HG02885 (cell line): ENCODE measurements around the gene ARHGEF4.

ENCODE experiments used
- ATAC-seq: cut with Tn5 transposase; IDR thresholded peaks from one replicate; pipeline ENCODE4 v1.9.1; 2021; ENCODE audit warnings: mild to moderate bottlenecking; ENCODE audit not compliant: unreplicated experiment, poor library complexity

Gene ARHGEF4

DNA sequence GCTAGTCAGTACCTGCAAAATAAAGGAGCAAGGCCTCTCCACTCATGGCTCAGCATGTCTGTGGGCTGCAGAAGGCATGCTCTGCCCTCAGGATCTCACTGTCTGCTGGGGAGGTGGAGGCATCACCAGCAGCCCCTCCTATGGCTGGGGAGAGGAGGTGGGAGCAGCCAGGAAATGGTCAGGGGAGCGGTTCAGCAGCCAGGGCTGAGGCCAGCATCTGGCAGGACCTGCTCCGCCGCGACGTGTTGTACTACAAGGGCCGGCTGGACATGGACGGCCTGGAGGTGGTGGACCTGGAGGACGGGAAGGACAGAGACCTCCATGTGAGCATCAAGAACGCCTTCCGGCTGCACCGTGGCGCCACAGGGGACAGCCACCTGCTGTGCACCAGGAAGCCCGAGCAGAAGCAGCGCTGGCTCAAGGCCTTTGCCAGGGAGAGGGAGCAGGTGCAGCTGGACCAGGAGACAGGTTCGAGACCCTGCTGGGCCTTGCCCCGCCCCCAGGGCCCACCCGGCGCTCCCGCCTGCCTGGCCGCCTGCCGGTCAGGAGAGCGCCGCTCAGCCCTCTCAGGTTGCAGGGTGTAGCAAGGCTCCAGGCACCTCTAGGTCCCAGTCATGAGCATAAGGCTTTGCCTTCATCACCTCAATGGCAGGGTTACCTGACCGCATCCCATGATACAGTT lies 207.5 kb downstream of the ARHGEF4 start:
- no peak for ATAC-seq

DNA sequence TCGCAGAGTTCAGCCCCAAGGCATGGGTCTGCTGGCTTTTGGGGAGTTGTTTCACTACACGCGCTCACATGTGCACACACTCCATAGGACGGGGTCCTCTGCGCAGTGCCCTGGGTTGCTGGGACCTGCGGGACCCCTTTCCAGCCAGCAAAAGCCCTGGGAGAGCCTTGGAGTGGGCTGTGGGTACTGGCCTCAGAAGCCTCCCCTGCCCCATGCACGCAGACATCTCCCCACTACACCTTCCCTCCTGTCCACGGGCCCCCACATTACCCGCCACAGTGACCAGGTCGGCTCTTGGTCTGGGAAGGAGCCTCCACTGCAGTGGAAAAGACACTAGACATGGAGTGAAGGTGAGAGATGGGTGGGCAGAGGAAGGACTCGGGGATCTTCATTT lies 208.0 kb downstream of the ARHGEF4 start:
- no peak for ATAC-seq

DNA sequence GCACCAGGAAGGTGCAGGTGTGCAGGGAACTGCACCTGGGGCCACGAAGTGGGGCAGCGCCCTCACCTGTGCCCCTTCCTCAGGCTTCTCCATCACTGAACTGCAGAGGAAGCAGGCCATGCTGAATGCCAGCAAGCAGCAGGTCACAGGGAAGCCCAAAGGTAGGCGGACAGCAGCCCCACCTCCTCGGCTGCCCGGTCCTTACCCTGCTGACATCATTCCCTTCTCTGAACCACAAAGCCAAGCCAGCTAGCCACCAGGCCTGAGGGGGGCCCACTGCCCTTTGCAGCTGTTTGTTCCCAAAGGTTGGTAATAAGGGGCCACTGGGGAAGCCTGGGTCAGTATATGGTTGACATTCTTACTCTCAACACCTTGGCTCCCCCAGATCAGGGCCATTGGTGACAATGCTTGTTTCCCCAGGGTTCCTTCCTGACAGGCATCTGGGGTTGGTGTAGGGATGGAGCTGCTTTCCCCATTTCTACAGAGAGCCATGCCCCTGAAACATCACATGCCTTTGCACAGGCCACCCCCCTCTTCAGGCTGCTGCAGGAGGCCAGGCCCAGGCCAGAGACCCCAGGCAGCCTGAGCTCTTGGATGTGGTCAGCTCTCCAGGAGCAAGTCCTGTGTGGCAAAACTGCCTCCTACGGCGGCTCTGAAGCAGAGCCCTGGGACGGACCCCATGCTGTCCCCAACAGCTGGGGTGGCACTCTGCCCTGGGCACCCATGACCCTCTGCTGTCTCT lies 208.7 kb downstream of the ARHGEF4 start:
- ATAC-seq = no peak

DNA sequence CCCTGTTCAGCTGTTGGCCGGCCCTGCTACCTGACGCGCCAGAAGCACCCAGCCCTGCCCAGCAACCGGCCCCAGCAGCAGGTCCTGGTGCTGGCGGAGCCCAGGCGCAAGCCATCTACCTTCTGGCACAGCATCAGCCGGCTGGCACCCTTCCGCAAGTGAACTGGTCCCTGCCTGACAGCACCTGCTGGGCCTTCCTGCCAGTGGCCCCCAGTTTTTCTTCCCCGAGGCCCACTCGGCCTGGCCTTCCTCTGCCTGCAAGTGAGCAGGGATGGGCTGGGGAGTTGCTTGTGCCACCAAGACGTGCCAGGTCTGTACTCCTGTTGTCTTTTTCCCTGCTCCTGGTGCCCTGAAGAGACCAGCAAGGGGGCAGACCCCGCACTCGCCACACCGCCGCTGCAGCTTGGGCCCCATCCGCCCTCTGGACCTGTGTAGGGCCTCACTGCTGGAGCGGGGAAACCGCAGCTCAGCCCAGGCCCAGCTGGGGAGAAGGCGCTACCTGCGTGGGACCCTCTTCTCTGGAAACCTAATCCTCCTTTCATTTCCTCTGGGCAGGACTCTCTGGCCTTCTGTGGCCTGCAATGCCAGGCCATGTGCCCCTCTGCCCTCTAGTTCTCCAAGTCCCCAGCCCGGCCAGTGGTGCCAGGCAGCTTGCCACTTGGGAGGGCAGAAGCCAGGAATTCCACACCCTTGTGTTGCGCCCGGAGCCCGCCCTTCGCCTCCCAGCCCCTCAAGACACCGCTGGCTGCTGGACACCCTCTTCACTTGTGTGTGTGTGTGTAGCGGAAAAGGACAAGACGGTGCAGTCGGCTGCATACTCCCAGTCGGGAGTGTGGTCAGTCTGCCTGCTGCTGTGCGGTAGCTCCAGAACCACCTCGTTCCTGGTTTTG lies 209.6 kb downstream of the ARHGEF4 start:
- no peak for ATAC-seq

DNA sequence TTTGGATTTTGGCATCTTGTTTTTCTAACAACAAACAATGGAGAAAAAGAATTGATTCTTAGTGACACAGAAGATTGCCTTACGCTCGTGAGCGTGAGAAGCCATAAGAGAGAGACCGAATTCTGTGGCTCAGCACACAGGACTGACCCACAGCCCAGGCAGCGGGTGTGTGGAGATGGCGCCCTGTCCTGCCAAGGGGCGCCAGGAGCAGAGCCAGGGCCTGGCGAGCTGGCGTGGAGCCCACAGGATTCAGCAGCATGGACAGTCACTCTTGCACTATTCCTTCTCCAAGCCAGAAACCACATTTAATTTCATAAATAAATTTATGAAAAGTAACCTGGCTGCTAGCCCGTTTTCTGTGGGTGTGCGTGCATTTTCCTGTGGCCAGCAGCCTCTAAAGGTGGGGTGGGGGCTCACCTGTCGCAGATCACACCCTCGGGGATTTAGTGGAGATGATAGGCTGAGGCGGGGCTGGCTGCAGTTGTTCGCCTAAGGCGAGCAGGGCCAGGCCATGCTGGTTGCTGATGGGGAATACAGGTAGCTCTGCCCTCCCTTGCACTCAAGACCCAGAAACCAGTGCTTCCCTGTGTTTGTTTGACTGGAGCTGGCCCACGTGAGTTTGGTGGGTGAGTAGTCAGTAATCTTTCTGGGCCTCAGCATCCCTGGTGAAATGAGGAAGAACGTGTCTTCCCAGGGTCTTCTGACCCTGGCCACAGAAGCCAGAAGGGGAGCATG lies 210.4 kb downstream of the ARHGEF4 start:
- ATAC-seq = no peak

DNA sequence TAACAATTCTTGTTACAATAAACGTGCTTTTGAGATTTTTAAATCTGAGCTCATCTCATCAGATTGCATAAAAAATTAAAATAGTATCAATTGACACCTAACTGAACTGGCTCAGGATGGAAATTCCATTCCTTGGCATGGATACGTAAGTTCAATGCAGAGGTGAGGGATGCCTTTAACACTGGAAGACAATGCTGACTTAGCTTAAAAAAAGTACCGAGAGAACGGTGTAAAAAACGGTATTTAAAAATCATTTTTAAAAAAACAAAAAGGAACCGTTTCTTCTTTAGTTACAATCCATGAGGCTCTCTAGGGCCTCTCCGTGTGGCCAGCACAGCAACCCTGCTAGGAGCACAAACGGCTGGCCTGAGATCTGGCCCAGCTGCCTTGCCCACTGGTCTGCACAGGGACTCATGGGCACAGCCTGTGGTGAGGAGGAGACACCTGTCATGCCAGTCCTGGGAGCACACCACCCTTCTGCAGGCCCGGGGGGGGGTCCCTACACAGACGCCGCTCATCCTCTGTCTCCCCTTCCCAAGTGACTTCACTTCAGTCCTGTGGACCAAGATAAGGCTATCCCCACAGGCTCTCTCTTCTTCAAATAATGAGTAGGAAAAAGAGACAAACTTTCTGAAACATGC lies 211.3 kb downstream of the ARHGEF4 start:
- no peak for ATAC-seq

DNA sequence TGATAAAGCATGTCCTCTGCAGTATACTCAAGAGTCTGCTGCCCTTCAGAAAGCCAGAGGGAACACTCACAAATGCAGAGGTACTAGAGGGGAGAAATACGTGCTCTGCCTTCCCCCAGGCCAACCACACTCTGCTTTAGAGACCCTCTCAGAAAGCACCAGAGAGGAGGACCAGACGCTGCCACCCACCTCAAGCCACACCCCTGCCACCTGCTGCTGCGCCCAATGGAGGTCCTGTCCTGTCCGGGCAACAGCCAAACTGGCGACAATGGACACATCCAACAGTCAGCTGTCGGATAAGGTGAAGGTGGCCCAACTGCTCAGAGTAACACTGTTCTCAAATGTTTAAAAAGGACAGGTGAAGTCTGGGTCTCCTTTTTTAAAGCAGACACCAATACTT lies 211.9 kb downstream of the ARHGEF4 start:
- no peak for ATAC-seq

DNA sequence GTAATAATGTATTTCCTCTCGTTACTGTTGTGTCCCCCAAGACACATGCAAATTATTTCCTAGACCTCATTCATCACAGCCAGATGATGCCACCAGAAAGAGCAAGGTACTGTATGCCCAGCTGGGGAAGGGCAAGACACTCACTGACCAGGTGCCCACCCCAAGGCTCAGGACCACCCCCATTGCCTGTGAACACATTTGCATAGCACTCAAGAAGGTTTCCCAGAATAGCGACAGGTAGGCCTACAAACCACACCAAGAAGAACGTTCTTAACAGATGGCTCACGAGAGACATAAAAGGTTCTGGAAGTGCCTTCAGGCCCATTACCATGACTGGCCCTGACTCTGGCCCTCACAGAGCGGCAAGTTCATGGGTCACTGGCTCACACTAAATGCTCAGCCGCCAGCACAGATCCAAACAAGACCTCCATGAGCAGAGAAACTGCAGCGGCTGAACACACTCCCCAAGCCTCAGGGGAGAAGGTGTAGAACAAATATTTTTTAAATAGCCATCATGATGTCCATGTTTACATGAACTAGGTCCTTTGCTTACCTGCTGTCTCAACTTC lies 212.5 kb downstream of the ARHGEF4 start:
- no peak for ATAC-seq

DNA sequence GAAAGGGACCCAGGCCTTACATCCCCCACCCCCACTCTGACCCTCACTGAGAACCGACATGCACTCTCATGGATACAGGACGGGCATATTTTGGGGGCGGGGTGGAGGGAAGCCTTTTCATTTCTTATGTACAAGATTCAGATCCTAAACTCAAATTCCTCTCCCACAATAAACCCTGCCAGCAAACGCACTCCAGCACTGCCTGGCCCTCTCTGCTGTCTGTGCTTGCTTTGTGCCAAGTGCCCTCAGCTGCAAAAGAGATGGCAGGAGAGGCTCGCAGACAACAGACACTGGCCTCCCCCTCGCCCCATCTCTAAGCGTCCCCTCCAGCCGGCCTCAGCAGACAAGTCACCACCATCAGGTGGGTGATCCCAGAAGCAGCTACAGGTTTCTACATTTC lies 214.2 kb downstream of the ARHGEF4 start:
- no peak for ATAC-seq

DNA sequence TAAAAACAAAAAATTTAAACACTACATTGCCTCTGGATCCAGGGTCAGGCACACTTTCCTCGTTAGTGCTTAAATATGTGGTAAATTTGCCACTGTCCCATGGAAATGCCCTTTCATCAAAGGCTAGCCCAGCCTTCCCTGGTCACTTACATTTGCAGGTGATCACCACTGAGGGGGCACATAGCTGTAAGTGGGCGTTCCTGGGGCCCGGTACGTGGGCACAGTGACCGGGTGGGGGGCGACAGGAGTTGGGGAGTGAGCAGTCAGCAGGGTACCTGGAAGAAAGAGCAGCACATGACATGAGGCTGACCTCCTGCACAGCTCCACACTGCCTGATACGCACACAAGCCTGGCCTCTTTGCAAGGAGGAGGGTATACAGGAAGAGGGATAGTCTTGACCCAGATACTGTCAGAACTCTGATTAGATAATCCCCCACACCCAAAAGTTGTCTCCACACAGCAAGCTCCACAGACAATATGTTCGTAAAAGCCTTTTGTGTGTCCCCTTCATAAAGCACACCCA lies 216.1 kb downstream of the ARHGEF4 start:
- no peak for ATAC-seq

DNA sequence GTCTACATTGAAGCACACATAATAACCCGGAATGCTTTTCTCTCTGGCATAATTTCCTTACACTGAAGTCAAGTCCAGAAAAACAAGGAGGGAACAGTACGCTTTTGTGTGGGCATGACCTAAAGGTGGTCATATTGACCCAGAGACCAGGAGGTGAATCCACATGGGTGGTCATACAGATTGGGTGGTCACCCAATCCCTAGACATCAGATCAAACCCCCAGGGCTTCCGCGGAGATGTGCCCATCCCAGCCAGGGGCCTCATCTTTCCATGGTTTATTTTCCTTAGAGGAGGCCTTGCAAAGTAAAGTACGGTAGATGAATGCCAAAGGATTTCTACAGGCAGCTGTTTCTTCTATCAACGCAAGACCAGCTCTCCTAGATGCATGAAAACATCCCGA lies 217.8 kb downstream of the ARHGEF4 start:
- no peak for ATAC-seq

DNA sequence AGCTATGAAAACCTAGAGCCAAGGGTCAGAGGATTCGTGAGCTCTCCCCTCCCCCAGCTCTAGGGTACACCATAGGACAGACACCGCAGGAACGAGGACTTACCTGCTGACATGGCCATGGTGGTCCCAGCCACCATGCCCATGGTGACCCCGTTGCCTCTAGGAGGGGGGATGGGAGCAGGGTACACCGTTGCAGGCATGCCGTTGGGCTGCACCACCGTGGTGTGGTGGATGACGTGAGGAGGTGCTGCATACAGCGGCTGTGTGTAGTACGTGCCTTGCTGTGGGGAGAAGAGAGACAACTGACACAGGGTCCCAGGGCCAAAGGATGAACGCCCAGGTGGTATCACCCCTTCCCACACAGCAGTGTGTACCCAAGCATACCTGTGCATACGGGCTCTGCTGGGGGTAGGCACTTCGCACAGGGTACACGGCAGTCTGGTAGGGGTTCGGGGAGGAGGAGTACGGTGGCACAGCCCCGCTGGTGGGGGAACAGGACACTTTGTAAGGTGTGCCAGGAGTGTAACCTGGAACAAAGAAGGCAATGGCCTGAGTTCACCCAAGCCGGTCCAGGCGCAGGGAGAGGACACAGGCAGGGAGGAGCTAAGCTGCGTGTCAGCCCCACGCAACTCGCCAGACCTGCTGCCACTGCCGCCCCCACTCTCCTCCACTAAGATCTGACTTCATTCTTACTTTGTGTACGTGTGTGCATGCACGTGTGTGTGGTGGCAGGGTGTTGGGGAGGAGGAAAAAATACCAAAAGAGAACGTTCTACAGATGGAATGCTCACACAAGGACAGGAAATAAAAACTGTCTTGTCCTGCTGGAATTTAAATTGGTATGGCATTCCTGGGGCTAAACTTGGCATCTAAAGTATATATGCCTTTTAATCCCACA lies 218.7 kb downstream of the ARHGEF4 start:
- no peak for ATAC-seq

DNA sequence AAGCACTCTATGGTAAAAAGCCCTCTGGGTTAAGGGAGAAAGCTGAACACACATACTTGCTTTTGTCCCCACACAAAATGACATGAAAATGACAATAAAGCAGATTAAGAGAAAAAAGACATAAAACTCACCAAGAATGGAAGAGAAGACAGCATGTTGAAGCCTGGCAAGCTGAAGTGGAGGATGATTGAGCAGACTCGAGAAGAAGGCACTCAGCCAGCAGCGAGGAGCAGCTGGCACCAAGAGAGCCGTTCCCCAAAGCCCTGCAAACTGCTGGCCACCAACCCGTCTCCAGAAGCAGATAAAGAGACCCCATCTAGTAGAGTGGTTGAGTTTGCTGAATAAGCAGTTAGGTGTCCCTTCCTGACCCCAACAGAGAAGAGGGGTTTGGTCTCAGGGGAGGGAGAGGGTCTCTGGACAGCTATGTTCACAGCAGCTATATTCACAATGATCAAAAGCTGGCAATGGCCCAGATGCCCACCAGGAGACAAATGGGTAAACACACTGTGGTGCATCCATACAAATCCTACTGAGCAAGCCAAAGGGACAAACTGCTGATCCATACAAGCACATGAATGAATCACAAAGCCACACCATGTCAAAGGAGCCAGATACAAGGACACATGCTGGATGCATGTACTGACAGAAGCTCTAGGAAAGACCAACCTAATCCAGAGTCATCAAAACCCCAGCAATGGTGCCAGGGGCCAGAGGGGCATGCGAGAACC lies 219.7 kb downstream of the ARHGEF4 start:
- no peak for ATAC-seq

DNA sequence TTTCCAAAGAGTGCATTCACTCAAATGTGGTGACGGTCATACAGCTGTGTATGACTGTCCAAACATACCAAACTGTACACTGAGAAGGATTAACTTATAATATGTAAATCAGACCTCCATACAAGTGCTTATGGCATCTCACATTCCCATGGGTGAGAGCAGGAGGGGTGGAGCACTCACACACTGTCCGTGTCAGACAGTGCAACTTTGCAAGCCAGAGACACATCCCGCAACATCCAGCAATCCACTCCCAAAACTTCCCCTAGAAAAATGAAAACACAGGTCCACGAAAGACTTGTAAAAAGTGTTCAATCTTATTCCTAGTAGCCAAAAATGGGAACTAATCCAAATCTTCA lies 220.2 kb downstream of the ARHGEF4 start:
- no peak for ATAC-seq

DNA sequence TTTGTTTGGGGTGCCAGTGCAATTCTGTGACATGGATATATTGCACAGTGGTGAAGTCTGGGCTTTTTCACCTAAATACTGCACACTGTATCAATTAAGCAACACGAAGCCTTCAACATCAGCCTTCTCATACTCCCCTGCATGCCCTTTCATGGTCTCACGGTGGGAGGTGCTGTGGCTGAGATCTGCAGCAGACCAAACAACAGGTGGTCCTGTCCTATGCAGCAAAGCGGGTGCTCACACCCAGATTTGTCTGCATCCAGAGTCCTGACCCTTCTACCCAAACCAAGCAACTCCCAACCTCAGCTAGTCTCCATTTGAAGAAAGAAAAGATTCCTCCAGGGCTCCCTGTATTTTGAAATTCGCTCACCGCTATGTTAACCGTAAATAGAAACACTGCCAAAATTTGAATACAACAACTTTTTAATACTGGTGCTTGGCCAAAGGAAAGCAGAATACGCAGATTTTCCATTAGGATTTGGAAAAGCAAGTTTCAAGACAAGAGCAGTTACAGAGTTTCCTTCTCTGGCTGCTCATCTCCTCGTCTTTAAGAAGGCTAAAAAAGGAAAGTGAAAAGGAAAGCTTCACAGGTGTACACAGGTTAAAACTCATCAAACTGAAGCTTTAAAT lies 221.6 kb downstream of the ARHGEF4 start:
- ATAC-seq = no peak

DNA sequence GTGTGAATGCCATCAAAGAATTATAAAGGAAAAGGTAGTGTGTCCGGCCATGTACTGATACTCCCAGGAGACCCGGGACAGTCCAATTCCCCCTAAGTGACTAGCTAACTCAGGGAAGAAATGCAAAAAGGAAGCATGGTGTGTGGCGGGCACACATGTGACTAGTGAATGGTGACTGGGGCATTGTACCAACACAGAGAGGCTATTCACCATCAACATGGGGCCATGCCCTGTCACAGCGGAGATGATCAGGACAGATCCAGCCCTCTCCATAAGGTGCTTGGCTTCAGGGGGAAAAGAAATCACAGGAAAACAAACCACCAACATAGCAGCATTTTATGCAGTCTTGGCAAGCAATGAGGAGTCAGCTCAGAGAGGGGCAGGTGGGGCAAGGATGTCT lies 222.2 kb downstream of the ARHGEF4 start:
- ATAC-seq = no peak

DNA sequence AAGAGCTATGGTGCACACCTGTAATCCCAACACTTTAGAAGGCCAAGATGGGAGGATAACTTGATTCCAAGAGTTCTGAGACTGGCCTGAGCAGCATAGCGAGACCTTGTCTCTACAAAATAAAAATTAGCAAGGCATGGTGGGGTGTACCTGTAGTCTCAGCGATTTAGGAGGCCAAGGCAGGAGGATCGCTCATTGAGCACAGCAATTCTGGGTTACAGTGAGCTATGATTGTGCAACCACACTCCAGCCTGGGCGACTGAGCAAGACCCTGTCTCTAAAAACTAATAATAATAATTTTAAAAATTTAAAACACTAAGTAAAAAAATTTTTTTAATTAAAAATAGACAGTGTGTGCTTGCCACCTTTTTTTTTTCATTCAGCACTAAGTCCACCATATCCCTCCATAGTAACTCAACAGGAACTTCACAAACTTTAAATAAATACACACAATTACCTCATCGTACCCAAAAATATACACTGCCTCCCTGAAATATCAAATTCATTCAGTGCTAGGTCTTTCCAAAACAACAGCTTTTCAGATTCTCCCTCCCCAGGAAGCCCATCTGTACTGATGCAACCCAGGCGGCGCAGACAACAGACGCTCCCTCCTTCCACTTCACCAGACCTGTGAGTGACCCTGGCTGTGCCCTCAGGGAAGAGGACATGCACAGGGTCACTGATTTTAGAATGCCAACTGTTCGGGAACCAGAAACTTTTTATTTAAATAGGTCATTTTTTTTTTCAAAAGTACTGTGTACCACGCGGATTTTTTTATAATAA lies 227.0 kb downstream of the ARHGEF4 start:
- ATAC-seq = no peak
